Measurements from ENCODE around the gene SLC12A8. TPM values are rescaled to one million over a fixed set of nuclear protein-coding genes. Genes with fewer than 3 reads are reported as not detected.

Gene SLC12A8
- total and polyA plus RNA-seq, 2 donors from 2014 or later: 5.4 to 29.1 TPM

DNA sequence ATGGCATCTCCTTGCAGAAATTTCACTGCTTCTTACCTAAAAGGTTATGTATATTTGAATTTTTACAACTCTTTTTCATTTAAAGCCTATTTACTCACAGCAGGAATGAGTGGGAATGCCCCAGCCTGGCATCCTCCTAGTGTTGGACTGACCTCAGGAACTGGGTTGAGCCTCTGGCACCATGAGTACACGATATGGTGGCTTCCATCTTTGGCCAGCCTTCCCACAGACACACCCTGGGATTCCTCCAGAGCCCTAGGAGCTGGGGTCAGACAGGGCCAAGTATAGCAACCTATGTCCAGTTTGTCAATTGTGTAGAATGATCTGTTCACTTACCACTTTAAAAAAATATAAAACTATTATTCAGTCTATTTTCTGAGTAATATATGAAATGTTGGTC, 99.6 kb downstream of the SLC12A8 start:
- TF ChIP-seq, protein P1, sequence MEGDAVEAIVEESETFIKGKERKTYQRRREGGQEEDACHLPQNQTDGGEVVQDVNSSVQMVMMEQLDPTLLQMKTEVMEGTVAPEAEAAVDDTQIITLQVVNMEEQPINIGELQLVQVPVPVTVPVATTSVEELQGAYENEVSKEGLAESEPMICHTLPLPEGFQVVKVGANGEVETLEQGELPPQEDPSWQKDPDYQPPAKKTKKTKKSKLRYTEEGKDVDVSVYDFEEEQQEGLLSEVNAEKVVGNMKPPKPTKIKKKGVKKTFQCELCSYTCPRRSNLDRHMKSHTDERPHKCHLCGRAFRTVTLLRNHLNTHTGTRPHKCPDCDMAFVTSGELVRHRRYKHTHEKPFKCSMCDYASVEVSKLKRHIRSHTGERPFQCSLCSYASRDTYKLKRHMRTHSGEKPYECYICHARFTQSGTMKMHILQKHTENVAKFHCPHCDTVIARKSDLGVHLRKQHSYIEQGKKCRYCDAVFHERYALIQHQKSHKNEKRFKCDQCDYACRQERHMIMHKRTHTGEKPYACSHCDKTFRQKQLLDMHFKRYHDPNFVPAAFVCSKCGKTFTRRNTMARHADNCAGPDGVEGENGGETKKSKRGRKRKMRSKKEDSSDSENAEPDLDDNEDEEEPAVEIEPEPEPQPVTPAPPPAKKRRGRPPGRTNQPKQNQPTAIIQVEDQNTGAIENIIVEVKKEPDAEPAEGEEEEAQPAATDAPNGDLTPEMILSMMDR (IDR thresholded peaks at IDR 0.05; ENCODE audit: borderline replicate concordance, extremely low read depth, insufficient read depth): no peak
- intact Hi-C loops (cut with DNase I): no loop called here
- Histone ChIP-seq H3K4me1 (ENCODE audit: control insufficient read depth in 2 of 3, insufficient read depth in 2 of 3, low read depth in 1 of 3, low read length in 3 of 3) (peaks cover 0 to 15% (median 15%) of the 10 kb centered on the region in 3 donors), H3K36me3 (ENCODE audit: control insufficient read depth in 2 of 3, insufficient read depth in 3 of 3, low read length in 3 of 3) (no peaks in the 10 kb centered on the region), H3K27me3 (ENCODE audit: control insufficient read depth, insufficient read depth, low read length) (no peaks in the 10 kb centered on the region), H3K27ac (ENCODE audit: low read depth in 2 of 2, low read length in 2 of 2) (no peak overlapping the region), H3K4me3 (ENCODE audit: low read length in 3 of 3) (no peak overlapping the region), H3K9me3 (ENCODE audit: control insufficient read depth in 2 of 3, insufficient read depth in 1 of 3, low read length in 3 of 3) (no peaks in the 10 kb centered on the region), H3K9ac (ENCODE audit: low read length in 3 of 3) (no peak overlapping the region)
- DNase-seq (no peak), FAIRE-seq (no peak)

DNA sequence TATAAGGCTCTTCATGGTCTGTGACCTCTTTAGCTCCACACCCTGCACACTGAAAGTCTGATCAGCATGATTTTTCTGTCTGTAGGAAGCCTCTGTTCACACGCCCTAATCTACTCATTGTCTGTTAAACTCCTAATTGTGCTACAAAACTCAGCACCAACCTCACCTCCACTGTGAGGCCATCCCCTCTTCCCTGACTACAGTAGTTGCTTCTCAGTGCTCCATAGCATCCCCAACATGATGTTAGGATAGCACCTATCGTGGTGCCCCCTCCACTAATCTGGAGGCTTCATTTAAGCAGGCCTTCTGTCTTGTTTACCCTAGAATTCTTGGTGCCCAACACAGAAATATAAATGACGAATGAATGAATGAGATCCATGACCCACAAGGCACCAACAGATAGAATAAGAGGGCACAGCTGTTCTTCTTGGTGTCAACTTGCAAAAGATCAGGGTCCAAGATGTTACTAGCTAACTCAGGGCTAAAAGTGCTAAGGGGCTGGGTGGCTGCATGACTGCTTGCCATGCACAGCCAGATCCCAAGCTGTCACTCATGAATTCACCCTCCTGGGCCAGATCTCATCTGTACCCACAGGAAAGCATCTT, 101.6 kb downstream of the SLC12A8 start:
- Histone ChIP-seq H3K4me1 (ENCODE audit: control insufficient read depth in 2 of 3, insufficient read depth in 2 of 3, low read depth in 1 of 3, low read length in 3 of 3) (peaks cover 0 to 6% (median 2%) of the 10 kb centered on the region in 3 donors), H3K9ac (ENCODE audit: low read length in 3 of 3) (no peak overlapping the region), H3K4me3 (ENCODE audit: low read length in 3 of 3) (no peak overlapping the region), H3K9me3 (ENCODE audit: control insufficient read depth in 2 of 3, insufficient read depth in 1 of 3, low read length in 3 of 3) (no peaks in the 10 kb centered on the region), H3K36me3 (ENCODE audit: control insufficient read depth in 2 of 3, insufficient read depth in 3 of 3, low read length in 3 of 3) (no peaks in the 10 kb centered on the region), H3K27ac (ENCODE audit: low read depth in 2 of 2, low read length in 2 of 2) (no peak overlapping the region), H3K27me3 (ENCODE audit: control insufficient read depth, insufficient read depth, low read length) (no peaks in the 10 kb centered on the region)
- DNase-seq: no peak
- intact Hi-C loops (cut with DNase I): no loop called here
- TF ChIP-seq, protein P1 (IDR thresholded peaks at IDR 0.05; ENCODE audit: borderline replicate concordance, extremely low read depth, insufficient read depth): no peak
- no peak for FAIRE-seq

DNA sequence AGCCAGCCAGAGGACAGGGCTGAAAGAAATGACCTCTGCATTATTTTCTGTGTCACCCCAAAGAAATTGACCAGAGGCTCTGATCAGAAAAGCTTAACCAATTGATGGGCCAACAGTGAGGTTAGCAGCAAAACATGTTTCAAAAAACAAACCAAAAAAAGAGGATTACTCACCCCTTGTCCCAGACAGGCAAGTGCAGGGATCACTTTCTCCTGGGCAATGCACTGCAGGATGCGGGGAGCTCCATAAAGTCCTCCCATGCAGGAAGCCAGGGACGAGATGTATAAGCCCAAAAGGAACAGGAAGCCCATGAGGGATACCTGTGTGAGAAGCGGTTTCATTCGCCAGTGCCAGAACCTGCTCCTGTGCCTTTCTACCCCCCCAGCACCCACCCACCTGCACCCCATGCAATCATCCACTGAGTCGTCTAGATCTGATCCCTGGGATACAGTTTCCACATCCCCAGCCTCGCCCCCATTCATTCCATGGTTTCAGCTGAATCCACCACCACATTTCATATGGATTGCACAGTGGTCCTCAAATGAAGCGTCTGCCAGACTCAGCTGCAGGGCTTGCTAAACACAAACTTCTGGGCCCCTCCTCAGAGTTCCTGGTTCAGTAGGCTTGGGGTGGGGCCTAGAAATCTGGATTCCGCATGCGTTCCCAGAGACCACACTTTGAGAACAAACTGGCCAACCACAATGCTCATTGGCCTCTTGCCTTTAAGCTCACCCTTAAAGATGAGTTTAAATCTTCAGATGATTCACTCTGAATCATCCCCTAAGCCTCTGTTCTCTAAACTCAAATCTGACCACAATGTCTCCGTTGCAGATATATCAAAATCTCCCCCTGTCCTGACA, 102.3 kb downstream of the SLC12A8 start:
- DNase-seq: no peak
- H3K27ac ChIP-seq (ENCODE audit: low read depth in 2 of 2, low read length in 2 of 2): no peak overlapping the region
- H3K27me3 ChIP-seq (ENCODE audit: control insufficient read depth, insufficient read depth, low read length): no peaks in the 10 kb centered on the region
- H3K4me3 ChIP-seq (ENCODE audit: low read length in 3 of 3): no peak overlapping the region
- H3K4me1 ChIP-seq (ENCODE audit: control insufficient read depth in 2 of 3, insufficient read depth in 2 of 3, low read depth in 1 of 3, low read length in 3 of 3): no peaks in the 10 kb centered on the region
- FAIRE-seq: no peak
- no peaks in the 10 kb centered on the region for H3K9me3 ChIP-seq (ENCODE audit: control insufficient read depth in 2 of 3, insufficient read depth in 1 of 3, low read length in 3 of 3)
- intact Hi-C loops (cut with DNase I): no loop called here
- H3K36me3 ChIP-seq (ENCODE audit: control insufficient read depth in 2 of 3, insufficient read depth in 3 of 3, low read length in 3 of 3): no peaks in the 10 kb centered on the region
- H3K9ac ChIP-seq (ENCODE audit: low read length in 3 of 3): no peak overlapping the region
- TF ChIP-seq, protein P1 (IDR thresholded peaks at IDR 0.05; ENCODE audit: borderline replicate concordance, extremely low read depth, insufficient read depth): no peak

Data from kidney (tissue), 14 donors.